ENCODE data around the gene SPAG16.

DNA sequence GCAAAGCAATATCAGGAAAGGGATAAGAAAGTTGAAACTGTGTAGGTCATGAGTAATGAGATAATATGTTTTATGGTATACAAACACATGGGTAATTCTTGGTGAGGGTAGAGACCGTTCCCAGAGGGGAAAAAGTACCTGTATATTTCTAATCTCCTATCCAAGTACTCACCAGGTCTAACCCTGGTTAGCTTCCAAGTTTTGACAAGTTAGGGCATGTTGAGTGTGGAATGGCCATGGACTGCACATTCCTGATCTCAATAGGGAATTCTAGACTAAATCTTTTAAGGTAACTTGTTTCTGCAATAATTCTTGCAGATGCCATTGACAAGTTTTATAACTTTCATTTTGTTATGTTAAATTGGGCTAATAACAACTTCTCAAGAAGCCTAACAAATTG is 216.6 kb downstream of the SPAG16 start:
- TF ChIP-seq POLR2A (IDR thresholded peaks at IDR 0.05) (no peak), CTCF (IDR thresholded peaks at IDR 0.05) (no peak)
